GM18505 (cell line): ENCODE results near the gene ARSG.

ENCODE experiments used
- ATAC-seq: cut with Tn5 transposase; IDR thresholded peaks from one replicate; pipeline ENCODE4 v1.9.1; 2021; ENCODE audit not compliant: unreplicated experiment
- POLR2A ChIP-seq: IDR thresholded peaks from 4 replicates; pipeline ENCODE4 v1.6.1; 2011; ENCODE audit warnings: borderline replicate concordance; ENCODE audit not compliant: insufficient read depth, insufficient read length; ENCODE audit errors: extremely low read depth

Gene ARSG

GRCh38 chr17:68458260-68459036 lies 167.2 kb downstream of the ARSG start:
- no peak for ATAC-seq
- TF ChIP-seq POLR2A = no peak

DNA sequence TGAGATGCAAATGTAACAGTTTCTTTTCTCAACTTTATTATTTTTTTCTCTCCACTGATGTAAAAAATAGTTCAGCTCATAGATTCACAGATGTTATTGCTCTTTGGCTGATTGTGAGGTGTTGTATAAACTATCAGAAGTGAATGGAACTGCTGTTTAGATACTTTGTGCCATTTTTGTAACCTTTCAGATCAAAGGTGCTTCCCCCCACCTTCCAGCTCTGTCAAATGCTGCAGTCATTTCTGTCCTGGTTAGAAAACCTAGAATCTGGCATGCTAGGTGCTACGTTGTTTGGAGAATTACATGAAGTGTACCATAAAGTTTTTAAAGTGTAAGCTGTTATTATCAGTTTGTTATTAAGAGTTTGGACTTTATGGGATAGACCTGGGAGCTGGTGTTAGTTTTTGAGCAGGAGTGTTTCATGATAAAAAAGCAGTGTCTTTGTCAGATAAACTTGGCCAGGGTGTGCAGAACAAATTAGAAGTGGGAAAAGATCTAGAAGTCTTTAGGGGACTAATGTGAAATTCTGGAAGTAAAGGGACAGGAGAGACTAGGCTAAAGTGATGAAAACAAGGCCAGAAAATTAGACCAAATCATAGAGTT lies 167.8 kb downstream of the ARSG start:
- TF ChIP-seq POLR2A = no peak
- ATAC-seq = no peak

GRCh38 chr17:68460146-68460545 lies 168.9 kb downstream of the ARSG start:
- ATAC-seq = no peak
- no peak for TF ChIP-seq POLR2A

- no peak for TF ChIP-seq POLR2A
- no peak for ATAC-seq
These were observed 169.4 kb downstream of the ARSG start for GRCh38 chr17:68460715-68461114.

DNA sequence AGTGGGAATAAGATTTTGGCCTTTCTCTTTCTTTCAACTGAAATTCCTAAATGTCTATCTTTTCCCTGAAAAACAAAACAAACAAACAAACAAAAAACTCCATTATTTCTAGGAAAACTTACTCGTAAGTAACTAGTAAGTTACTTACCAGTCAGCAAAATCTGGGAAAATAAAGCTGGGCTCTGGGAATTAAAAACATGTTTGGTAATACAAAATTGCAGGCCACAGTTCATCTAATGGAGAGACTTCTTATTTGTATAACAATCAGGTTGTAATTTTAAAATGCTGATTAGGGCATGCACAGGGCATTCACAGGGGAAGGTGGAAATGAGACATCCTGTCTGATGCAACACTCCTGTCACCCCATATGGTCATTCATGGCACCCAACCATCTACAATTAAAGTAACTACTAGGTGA lies 169.8 kb downstream of the ARSG start:
- ATAC-seq = no peak
- no peak for TF ChIP-seq POLR2A

DNA sequence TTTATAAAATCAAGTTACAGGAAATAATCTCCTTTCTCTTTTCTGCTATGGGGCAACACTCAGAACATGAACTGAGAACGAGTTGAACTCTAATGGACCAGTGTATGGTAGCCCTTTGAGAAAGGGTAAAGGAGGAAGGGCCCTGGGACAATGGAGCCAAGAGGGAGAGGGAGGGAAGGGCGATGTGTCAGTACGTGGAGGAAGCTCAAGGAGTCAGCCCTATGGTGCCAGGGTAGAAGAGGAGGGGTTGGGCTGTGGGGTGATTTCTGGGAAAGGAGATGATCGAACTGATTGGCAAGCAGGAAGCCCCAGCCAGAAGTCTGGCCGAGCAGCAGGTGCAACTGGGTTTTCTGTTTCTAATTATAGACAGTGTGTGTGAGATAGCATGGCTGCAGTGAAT lies 170.3 kb downstream of the ARSG start:
- no peak for ATAC-seq
- TF ChIP-seq POLR2A = no peak

GRCh38 chr17:68462381-68463210 lies 171.3 kb downstream of the ARSG start:
- no peak for TF ChIP-seq POLR2A
- ATAC-seq = peak; percentile 41

GRCh38 chr17:68463211-68464019 lies 172.1 kb downstream of the ARSG start:
- no peak for ATAC-seq
- no peak for TF ChIP-seq POLR2A

DNA sequence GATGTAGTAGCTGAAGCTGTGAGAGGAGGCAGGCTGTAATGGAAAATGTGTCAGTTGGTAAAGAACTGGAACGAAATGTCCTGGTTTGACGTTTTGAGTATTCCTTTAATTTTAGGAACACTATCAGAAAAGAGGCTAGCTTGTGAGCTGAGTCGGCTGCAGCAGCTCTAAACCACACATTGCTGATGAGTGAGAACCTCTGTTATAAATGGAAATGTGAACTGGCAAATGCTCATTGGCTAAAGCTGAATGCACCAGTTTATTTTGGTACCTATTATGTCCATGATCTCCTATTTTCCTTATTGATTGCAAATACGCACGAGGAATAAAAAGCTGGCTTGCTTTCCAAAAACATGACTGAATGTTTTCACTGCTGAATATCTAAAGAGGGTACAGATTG lies 177.0 kb downstream of the ARSG start:
- TF ChIP-seq POLR2A = no peak
- no peak for ATAC-seq

- ATAC-seq = no peak
- no peak for TF ChIP-seq POLR2A
These were observed 177.5 kb downstream of the ARSG start for GRCh38 chr17:68468788-68469187.
